ENCODE measurements around the gene UTS2R.

Gene UTS2R

GRCh38 chr17:82390015-82390859 is 18.7 kb downstream of the UTS2R start:
- no peak for DNase-seq

DNA sequence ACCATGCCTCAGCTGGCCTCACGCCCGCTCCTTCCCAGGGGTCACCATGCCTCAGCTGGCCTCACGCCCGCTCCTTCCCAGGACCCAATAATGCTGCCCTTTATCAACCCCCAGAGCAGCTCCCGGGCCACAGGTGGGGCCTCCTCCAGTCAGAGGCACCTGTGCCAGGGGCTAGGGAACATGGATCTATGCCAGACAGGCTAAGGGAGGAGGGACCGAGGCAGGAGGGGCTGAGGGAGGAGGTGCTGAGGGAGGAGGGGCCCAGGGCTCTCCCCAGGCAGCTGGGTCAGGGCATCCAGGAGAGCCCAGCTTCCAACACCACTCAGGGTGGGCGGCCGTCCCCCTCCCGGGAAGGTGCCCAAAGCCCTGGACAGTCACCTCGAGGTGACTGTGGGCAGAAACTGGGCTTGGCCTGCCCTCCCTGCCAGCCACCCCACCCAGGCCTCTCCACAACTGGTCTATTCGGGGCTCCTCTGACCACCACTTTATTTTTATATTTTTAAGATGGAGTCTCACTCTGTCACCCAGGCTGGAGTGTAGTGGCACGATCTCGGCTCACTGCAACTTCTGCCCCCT is 19.4 kb downstream of the UTS2R start:
- no peak for DNase-seq

DNA sequence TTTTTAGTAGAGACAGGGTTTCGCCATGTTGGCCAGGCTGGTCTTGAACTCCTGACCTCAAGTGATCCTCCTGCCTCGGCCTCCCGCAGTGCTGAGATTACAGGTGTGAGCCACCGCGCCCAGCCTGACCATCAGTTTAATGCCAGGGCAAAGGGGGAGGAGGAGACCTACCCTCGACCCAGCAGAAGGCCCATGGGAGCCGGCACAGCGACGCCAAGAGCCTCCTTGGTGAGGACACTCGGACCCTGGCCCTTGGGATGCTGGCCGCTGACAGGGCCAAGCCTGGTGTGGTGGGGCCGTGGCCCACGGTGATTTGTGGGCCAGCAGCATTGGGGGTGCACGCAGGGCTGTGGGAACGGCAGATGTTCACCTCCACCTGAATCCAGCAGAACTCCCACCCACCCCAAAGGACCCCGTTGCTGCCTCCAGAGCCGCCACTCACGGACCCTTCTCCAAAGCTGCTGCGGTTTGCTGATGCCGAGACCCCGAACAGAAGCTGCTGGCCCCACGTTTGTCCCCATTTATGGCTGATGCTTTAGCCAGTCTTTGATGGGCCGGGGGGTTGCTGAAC is 20.0 kb downstream of the UTS2R start:
- no peak for DNase-seq

DNA sequence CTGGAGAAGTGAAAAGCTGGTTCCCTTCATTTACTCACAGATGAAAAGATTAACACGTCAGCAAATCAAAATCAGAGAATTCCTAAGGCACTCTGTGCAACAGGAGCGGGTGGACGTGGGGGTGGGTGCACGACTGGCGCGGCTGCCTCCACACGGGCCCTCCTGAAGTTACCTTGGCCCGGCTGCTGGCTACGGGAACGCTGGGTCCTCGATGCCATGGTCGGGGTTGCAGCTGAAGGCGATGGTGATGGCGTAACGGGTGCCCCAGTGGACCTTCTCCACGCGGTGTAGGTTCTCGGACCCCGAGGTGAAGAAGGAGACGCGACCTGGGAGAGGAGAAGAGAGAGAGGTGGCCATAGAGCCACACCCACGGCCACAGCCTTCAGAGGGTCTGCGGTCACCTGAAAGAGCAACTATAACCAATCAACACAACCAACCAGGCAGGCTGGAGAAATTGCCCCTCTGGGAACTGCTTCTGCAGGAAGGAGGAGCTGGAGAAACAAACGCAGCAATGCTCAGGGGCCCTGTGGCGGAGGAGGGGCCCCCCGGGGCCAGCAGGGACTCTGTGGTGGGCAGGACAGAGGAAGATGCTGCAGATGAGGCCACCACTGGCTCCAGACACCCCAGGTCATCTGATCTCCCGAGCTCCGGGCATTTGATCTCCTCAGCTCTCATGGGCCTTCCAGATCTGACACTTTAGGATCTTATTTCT is 20.8 kb downstream of the UTS2R start:
- no peak for DNase-seq

GRCh38 chr17:82392941-82393340 is 21.4 kb downstream of the UTS2R start:
- no peak for DNase-seq

DNA sequence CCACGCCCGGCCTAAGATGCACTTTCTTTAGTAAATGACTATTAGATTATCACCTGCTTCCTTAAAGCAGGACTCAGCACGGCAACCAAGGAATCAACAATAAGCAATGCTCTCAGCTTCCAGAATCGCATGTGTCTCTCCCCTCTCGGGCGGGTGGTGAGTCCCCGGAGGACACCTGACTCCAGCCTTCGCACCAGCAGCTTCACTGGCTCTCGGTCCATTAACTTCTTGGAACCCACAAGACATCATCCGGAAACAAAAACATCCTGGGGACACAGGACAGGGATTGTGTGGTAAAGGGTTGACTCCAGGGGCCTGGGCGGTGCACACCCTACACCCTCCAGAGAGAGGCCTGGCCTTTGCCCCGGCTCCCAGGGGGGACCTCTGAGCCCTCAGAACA is 22.7 kb downstream of the UTS2R start:
- no peak for DNase-seq

DNA sequence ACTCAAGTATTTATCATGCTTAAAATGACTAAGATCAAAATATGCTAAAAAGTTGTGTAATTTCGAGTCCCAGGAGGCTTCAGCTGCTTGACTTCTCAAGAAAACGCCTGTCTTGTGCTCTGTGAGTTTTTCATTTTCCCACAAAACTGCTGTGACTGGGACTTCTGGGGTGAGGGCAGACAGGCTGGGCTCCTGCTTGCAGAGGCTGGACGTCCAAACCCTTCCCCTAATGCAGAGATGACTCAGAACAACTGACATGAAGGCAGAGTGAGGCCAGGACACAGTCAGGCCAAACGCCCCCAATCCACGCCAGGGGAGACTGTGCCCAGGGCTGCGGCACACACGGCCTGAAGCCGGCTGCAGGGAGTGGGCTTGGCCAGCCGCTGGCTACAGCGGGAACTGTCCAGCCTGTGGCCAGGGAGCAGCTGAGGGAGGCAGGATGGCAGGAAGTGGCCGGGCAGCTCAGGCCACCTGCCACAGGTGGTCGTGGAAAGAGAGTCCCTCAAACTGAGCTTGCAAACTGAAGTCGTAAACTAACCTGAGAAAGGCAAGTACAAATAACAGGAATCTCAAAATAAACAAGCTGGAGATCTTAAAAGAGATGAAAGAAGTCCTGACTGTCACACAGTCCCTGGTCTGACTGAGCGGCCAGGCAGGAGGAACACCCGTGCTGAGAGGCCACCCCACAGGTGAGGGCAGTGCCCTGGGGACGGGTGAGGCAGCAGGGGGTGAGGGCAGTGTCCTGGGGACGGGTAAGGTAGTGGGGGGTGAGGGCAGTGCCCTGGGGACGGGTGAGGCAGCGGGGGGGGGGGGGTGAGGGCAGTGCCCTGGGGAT is 25.3 kb downstream of the UTS2R start:
- no peak for DNase-seq

DNA sequence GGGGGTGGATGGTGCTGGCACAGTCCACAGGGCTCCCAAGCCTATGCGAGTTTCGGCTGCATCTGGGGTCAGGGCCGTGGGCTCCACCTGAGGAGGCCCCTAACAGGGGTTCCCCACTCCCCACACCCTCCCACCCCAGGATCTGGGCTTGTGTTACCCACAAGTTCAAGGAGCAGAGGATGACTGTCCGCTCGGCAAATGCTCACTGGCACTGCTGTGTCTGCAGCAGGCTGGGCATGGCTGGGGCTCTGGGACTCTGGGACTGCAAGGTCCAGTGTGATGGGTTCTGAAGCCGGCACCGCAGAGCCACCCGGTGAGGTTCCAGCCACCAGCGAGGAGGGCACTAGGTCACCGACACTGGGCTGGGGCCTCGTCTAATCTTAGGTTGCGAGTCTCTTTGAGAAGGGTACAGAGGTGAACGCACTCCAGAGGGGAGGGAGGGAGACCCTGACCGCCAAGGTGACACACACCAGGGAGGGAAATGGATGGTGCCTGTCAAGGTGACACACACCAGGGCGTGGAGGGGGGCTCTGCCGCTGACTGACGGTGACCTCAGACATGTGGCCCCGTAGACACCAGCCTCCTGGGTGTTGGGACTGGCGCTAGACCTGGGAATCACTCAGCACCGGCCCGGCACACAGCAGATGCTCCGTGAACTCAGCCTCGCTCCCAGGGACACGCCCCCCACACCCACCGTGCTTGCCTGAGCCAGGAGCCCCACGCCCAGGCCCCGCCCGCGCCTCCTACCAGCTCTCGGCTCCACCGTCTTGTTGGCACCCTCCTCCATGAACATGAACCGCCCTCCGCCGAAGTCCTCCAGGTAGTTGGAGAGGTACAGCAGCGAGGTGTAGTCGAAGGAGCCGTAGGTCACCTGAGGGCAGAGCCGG is 26.1 kb downstream of the UTS2R start:
- DNase-seq = no peak

DNA sequence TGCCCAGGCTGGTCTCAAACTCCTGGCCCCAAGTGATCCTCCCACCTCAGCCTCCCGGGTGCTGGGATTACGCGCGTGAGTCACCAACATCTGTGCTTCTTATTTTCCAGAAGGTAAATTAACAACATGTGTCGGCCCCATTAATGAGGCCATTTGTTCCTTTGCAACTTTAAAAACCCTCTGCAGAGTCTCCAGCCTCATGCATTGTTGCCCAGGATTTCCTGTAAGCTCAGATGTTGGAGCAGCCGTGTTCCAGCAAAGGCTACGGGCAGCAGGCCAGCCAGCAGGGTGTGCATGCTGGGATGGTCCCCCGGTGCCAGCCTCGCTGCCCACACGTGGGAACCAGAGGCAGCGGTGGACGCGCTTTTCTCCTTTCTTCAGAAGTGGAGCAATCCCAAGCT is 27.5 kb downstream of the UTS2R start:
- peak; percentile 82 for DNase-seq

GRCh38 chr17:82399601-82400101 is 28.1 kb downstream of the UTS2R start:
- DNase-seq = no peak

DNA sequence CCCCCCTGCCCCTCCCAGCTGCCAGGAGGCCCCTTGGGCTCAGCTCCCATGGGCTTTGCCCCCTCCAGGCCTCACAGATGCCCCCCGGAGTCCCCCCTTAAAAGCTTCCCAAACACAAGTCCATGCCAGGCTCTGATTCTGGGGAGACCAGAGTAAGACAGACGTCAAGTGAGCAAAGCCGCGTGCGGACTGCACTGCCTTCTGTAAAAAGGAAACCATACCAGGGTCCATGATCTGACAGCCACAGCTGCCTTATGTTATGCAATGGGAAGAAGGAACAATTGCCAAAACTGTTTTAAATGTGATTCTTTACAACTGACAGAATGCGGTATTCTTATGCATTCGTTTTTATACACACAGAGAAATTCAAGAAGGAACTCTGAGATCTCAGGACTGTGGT is 28.6 kb downstream of the UTS2R start:
- no peak for DNase-seq

- no peak for DNase-seq
Observed at GRCh38 chr17:82400830-82401229, 29.3 kb downstream of the UTS2R start.

DNA sequence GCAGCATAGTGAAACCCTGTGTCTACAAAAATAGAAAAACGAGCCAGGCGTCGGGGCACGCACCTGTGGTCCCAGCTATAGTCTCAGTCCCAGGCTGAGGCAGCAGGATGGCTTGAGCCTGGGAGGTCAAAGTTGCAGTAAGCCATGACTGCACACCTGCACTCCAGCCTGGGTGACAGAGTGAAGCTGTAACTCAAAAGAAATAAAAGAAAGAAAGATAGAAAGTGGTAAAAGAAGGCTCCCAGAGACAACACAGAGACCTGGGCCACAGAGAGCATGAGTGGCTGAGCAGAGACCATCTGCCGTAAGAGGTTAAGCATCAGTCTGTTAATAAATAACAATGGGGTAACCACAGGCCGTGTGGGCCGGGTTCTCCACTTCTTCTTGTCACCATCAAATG is 31.3 kb downstream of the UTS2R start:
- no peak for DNase-seq

DNA sequence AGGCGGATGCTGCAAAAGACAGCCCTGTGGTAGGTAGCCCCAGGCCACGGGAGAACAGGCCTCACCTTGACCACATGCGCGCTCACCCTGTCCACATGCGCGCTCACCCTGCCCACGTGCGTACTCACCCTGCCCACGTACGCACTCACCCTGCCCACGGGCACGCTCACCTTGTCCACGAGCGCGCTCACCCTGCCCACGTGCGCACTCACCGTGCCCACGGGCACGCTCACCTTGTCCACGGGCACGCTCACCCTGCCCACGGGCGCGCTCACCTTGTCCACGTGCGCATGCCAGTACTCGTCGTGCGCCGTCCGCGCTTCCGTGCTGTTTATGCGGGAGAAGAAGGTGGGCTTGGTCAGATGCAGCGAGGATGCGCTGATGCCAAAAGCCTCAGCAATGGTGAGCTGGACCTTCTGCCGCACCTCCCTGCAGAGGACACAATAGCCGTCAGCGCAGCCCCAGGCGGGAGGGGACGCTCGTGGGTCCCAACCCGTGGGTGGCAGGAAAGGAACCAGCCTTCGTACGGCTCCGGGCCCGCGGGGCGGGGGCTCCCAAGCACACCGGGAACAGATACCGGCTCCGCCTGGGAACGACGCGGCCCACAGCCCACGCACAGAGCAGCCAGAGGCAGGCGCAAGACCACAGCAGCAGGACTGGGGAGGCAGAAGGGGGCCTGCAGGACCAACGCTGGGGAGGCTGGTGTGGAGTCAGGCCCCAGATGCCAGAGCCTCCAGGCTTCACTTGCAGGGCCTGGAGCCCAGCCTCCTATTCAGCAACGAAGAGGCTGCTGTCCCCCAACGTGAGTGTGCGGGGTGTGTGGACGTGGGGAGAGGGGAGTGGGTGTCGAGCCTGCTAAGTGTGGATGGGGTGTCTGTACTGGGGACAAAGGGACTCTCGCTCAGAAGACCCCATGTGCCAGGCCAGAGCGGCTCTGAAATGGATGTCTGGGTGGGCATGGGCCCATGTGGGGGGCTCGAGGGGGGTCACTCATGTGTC is 32.4 kb downstream of the UTS2R start:
- no peak for DNase-seq

- DNase-seq = no peak
Observed at GRCh38 chr17:82405051-82405450, 33.5 kb downstream of the UTS2R start.

DNA sequence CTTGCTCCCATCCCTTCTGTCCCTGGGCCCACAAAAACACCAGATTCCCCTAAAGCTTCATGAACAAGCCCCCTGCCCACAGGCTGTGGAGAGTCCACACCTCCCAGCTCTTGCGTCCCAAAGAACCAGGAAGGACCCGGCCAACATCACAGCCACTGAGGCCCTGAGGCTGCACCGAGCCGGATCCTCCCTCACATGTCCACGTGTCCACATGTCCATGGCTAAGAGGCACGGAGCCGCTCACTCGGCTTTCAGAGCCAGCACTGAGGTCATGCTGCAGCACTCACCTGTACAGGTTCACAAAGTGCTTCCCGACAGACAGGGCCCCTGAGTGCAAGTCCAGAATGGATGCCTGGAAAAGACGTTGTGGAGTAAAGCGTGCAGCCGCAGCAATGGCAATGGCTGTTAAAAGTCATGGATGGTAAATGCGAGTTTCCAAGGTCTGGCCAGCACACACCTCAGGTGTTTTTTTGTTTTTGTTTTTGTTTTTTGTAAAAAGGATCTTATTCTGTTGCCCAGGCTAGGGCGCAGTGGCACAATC is 34.6 kb downstream of the UTS2R start:
- no peak for DNase-seq

- no peak for DNase-seq
Observed at GRCh38 chr17:82407255-82407654, 35.7 kb downstream of the UTS2R start.

DNA sequence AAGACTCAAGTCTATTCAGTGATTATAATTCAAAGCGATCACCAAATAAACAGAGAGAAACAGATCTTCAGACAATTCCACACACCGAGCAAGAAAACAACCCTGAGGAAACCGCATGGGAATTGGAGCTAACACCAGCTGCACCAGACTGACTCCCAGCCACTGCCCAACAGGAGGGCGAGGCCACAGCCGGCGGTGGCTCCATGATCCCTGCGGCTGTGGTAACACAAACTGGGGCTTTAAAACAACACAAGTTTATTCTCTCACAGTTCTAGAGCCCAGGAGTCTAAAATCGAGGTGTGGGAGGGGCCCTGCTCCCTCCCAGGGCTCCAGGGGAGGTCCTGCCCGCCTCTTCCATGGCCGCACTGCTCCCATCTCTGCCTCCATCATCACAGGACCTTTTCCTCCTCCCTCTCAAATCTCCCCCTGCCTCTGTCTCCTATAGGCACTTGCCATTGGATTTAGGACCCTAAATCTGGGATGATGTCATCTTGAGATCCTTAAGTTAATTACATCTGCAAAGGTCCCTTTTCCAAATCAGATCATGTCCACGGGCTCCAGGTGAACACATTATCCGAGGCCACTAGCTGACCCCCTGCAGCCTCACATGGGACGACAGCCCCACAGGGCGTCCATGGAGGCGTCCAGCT is 36.8 kb downstream of the UTS2R start:
- no peak for DNase-seq

DNA sequence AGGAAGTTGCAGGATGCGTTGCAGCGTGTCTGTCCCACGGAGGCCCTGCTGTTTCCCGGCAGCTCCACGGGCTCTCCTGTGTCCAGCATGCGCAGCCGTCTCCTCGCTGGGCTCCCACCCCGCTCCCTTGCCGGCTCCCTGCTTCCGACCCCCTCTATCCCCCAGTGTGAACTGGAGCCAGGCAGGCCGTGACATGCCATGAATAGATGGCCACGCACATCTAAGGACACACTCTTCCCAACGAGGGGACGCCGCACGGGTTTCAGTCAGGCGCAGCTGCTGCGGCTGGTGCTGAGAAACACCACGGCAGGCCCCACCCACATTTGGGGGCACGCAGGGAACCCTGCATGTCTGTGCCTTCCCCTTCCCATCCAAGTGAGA is 37.4 kb downstream of the UTS2R start:
- DNase-seq = no peak

Data from NCI-H446 treated with DMSO at 0.1 percent for 48 hours (cell line).